DMS 273 treated with DMSO at 0.1 percent for 48 hours (cell line): ENCODE results near the gene OR6C2.
"Not testable (repeated sequence)": the region's sequence is repeated elsewhere in the genome, so short reads cannot be mapped to it uniquely, and the experiment has no call there.

Experiments
- DNase-seq: peaks from one replicate; lab custom pipeline; 2025; lab: John Stamatoyannopoulos, UW

Gene OR6C2

DNA sequence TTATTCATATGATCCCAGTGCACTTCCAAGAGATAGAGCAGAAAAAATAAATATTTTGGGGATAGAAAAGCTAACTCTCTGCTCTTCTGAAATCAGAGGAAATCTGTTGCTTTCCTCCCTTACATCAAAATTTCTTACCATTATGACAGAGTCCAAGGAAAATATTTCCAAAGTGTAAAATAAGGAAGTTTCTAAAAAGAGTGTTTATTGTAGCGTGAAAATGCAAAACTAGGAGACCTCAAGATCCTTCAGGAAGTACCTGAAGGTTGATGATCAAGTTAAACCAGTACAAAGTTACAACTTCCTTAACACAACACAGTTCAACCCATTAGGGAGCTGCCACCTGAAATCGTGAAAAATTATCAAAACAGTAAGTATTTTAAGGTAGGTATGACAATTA, at the start of gene OR6C2:
OR6C2 (plus strand) TSS at position 301 of the 400 bp plus-strand sequence. CDS start 8,138 bp downstream, outside the sequence.
- no peak for DNase-seq

DNA sequence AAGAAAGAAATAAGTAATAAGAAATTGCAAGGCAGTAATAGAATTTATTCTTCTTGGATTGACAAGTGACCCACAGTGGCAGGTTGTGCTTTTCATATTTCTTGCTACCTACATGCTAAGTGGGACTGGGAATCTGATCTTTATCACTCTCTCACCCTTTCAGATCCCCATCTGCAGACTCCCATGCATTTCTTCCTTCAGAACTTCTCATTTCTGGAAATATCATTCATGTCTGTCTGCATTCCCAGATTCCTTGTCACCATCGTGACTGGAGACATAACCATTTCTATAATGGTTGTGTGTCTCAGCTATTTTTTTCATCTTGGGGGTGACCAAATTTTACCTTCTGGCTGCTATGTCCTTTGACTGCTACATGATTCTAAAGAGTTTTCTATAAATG, 47.5 kb upstream of the OR6C2 start:
- no peak for DNase-seq

DNA sequence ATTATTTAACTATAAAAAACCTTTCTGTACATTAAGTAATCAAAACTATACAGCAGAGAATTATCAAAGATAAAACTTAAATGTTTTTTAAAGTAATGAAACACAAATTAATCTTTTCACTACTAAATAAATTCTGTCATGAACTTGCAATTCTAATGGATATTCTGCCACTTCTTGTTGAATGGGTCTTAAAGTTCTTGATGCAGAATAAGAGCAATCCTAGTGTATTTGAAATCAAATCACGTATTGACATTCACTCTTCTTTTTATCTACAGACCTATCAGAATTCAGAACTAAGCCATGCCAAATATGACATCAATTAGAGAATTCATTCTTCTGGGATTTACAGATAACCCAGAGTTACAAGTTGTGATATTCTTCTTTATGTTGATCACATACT, 43.6 kb upstream of the OR6C2 start, which contains the start of gene OR6C65:
OR6C65 (plus strand) TSS at position 301 of the 400 bp plus-strand sequence; CDS start at position 301, 0 bp downstream.
- no peak for DNase-seq

DNA sequence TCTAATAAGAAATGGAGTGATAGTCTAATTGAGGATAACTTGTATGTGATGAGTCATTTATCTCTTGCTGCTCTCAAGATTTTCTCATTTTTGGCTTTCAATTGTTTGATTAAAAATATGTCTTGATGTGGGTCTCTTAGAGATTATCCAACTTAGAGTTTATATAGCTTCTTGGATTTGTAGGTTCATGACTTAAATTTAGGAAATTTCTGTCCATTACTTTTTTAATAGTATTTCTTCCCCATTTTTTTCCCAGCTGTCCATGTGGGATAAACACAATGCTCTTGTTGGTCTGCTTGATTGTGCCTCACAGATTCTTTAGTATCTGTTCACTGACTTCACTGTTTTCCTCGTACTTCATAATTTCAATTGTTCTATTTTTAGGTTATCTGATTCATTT, 36.0 kb upstream of the OR6C2 start:
- DNase-seq: no peak

DNA sequence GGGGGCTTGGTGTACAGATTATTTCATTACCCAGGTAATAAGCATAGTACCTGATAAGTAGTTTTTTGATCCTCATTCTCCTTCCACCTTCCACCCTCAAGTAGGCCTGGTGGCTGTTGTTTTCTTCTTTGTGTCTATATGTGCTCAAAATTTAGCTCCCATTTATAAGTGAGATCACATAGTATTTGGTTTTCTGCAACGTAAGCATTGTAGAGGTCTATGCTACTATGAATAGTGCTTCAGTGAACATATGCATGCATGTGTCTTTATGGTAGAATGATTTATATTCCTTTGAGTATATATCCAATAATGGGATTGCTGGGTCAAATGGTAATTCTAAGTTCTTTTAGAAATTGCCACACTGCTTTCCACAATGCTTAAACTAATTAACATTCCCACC, 34.7 kb upstream of the OR6C2 start:
- not testable (repeated sequence) for DNase-seq

DNA sequence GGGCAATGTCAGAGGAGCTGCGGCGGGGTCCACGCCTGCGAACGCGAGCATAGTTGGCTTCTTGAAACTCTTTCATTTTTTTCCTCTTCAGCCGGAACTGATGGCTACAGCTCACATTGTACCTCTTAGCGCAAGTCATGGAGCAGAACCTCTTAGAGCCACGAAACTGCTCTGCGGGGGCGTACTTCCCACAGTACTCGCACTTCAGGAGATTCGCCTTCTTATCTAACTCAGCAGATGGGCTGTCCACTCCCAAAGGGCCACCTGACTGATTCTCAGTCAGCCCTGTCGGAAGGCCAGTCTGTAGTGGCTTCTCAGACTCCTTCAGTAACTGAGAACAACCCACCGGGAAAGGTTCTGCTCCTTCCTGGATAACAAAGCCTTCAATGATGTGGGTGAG, 31.7 kb upstream of the OR6C2 start:
- DNase-seq: not testable (repeated sequence)

DNA sequence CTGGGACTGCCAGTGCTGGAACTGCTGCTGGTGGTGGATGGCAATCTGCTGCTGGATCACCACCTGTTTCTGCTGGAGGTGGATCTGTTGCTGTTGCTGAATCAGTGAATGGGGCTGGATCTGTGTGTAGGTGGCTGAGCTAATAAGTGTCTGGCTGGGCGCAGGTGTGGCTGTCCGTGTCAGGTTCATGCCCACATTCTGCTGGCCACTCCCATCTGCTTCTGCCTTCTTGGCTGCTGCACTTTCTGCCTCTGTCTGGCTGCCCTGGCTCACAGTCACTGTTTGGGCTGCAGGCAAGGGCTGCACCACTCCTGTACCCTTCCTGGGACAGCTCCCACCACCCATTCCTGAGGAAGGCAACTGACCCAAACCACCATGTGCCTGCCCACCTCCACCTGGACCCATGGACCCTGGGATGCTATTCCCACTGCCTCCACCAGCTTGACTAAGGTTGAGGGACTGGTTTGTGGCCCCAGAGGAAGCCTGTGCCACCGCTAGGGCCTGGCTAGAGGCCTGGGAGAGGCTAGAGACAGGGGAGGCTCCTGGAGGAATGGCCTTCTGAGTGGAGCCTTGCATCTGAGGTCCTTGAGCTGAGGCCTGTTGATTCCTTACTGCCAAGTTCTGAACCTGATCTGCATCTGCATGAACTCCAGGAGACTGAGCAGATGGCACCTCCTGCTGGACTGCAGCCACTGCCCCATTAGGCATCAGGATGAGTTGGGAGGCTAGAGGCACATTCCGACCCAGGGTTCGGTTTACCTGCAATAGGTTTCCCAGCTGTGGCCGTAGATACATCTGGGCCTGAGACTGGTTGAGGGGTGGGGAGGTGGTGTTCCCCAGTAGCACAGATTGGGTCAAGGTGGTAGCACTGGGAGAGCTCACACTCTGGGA, 30.1 kb upstream of the OR6C2 start:
- DNase-seq: not testable (repeated sequence)

DNA sequence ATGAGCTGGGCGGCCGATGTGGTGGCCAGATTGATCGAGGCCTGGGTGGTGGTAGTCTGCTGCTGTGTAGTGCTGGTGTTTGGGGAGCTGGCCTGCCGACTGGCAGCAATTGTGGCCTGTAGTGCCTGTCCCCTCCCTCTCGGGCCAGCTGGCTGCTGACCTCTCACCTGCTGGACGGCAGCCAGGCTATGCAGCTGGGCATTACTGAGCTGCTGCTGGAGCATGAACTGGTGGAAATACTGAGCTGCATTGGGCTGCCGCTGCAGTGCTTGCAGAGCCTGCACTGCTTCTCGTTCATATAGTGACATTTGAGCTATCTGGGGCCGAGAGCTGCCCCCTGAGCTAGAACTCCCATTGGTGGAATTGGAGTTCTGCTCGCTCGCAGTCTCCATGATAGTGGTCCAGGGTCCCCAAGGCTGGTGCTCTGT, 29.5 kb upstream of the OR6C2 start:
- DNase-seq: not testable (repeated sequence)

DNA sequence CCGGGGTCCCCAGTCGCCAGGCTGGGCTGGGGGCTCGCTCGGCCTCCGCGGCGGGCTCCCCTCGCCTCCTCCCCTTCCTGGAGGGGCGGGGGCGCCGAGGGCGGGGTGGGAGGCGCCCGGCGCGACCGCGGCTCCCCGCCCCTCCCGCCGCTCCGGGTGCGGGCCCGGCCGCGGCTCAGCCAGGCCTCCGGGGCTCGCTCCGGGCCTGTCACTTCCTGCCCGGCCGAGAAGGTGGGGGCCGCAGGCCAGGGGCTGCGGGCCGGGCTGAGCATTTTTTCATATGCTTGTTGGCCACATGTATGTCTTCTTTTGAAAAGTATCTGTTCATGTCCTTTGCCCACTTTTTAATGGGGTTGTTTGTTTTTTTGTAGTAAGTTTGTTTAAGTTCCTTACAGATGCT, 29.0 kb upstream of the OR6C2 start:
- not testable (repeated sequence) for DNase-seq

DNA sequence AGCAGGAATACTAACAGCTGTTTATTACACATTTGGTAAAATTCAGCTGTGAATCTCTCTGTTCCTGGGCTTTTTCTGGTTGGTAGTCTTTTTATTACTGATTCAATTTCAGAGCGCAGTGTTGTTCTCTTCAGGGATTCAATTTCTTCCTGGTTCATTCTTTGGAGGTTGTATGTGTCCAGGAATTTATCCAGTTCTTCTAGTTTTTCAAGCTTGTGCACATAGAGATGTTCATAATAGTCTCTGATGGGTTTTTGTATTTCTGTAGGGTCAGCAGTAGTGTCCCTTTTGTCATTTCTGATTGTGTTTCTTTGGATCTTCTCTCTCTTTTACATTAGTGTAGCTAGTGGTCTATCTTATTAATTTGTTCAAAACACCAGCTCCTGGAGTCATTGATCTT, 26.9 kb upstream of the OR6C2 start:
- DNase-seq: no peak

DNA sequence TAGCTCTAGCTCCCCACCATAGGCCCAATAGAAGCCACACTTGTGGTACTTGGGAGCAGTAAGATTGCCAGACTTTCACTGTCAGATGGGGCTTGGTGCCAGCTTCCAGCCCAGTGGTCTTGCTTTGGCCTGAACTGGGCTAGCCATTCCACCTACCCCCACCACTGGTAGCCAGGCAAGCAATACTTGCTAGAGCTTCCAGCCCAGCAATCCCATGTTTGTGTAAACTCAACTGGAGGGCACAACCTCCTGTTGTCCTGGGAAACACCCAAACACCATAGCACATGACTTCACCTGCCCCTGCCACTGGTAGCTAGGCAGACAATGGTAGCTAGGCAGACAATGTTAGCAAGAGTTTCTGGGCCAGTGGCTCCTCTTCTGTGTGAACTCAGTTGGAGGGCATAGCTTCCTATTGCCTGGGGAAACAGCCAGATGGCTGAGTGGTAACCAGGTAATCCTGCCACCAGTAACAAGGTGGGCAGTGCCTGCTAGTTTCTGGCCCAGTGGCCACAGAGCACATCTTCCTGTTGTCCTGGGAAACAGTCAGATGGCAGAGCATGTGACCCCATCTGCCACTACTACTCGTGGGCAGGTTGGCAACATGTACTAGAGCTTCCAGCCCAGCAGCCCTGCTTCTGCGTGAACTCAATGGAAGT, 23.4 kb upstream of the OR6C2 start:
- DNase-seq: no peak

DNA sequence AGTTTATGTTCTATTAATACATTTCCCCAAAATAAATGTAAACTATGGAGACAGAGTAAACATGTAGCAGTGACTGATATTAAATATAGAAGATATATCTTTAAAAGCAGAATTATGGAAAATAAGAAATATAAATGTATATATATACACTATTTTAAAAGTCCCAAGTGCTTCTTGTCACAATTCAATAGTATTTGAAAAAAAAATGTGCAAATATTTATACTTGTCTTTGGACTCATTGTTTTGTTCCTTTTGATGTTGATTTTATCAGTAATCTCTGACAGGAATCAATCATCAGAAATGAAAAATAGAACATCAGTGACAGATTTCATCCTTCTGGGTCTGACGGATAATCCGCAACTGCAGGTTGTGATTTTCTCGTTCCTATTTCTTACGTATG, 17.9 kb upstream of the OR6C2 start, which contains the start of gene OR6C76:
OR6C76 (plus strand) TSS at position 301 of the 400 bp plus-strand sequence; CDS start at position 301, 0 bp downstream.
- DNase-seq: no peak

DNA sequence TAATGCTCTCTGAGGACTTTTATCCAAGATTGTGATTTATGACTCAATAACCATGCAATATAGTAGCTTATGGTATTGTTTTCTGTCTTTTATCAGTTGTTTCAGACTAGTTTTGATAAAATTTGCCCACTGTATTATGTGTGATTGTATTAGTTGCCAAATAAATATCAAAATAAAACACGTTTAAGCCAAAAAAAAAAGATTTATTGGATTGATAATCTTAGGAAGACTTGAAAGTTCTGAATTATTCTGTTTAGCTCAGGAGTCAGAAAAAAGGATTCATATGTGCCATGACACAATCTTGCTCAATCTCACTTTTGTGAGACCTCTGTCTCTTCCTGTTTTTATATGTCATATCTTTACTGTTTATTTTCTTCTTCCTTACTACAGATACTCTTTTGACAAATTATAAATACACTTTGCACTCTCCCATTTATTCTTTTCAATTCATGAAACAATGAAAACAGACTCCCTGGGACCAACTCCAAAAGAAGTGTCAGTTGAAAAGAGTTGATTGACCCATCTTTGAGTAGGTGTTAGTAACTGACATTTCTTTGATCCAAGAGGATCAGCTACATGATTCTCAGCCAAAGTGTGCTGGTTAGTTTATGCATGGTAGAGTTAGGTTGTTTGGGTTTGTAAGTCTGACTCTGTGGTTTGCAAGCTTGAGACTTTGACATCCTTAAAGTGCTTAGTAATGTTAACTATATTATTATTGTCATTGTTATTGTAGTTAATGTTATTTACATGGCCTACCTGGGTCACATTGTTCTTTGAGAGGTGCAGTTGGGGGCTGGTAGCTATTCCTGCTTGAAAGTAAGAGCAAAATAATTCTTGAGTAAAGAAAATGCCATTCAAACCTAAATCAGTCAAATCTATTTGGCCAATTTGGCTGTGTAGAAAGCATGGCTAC, 15.3 kb upstream of the OR6C2 start:
- no peak for DNase-seq

DNA sequence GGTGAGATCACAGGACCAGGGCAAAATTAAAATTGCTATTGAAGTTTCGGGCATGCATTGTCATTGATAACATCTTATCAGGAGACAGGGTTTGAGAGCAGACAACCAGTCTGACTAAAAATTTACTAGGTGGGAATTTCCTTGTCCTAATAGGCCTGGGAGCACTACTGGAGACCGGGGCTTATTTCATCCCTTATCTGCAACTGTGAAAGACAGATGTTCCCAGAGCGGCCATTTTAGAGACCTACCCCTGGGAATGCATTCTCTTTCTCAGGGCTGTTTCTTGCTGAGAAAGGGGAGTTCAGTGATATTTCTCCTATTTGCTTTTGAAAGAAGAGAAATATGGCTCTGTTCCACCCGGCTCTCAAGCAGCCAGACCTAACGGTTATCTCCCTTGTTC, 2.6 kb upstream of the OR6C2 start:
- DNase-seq: not testable (repeated sequence)

DNA sequence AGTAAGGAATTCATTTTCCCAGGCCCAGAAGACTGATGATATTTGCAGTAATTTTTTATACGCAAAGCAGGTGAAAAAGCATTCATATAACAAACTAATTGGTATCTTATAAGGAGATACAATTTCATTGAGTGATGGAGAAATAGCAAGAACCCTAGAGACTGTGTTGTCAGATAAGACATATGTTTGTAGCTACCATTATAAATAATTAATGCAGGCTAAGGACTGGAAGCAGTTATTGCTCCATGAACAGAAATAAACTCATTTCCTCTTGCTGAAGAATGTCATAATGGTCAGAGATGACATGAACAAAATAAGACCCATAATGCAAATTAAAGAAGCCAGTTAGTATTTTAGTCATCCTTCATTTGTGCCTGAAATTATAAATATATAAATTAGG, 1.5 kb downstream of the OR6C2 start:
- DNase-seq: no peak

DNA sequence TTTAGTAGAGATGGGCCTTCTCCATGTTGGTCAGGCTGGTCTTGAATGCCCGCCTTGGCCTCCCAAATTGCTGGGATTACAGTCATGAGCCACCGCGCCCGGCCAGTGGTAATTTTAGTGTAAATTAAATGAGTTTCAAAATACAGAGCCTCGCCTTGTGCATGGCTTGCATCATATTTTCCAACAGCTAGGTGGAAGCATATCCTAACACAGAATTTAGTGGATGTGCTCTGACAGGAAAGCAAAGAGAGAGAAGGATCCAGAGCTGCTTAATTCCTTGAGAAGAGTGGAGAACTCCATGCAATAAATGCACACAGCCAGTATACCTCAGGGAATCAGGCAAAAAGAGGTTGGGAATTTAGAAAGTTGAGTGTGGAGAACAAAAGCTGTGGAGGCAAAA, 2.5 kb downstream of the OR6C2 start:
- DNase-seq: no peak

DNA sequence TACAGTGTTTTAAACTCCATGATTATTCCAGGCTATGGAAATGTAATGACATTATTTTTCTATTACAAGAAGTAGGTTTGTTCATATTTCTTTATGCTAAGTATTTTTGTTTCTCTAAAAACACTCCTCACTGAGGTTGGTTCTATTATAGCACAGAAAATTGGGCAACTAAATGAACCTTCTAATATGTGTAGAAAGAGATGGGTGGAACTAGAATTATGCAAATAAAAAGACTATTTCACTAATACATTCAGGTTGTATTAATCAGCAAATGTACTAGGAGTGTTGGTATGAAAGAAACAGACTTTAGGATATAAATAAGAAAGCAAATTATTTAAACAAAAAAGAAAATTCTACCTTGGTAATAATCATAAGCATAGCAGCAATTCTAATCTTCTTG, 4.9 kb downstream of the OR6C2 start:
- no peak for DNase-seq

DNA sequence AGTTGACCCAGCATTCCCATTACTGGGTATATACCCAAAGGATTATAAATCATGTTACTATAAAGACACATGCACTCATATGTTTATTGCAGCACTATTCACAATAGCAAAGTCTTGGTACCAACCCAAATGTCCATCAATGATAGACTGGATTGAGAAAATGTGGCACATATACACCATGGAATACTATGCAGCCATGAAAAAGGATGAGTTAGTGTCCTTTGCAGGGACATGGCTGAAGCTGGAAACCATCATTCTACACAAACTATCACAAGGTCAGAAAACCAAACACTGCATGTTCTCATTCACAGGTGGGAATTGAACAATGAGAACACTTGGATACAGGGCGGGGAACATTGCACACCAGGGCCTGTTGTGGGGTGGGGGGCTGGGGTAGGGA, 21.1 kb downstream of the OR6C2 start:
- not testable (repeated sequence) for DNase-seq

DNA sequence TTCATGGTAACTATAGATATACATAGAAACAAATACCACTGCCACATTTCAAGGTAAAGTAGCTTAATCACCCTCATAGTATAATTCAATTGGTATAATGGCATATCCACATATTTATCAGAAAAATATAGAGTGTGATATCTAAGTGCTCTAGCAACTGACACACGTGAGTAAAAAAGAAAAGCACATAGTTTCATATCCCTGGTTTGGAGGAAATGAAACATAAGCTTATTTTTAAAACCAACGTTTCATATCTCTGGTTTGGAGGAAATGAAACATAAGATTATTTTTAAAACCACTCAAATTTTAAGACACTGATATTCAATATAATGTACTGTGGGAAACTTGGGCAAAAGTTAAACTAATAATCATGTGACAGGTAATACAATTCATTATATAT, 24.0 kb downstream of the OR6C2 start:
- DNase-seq: no peak

DNA sequence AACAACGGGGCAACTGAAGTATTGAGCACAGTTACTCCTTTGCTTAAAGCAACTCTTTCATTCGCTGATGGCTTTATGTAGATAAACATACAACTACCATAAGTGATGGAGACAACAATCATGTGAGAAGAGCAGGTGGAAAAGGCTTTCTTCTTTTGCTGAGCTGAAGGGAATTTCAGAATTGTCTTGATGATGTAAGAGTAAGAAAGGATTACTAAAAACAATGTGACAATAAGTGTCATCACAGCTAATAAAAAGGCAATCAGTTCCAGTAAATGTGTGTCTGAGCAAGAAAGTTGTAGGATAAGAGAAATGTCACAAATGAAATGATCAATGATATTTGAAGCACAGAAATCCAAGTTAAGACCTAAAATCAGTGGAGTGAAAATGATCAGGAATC, 25.4 kb downstream of the OR6C2 start:
- DNase-seq: no peak

DNA sequence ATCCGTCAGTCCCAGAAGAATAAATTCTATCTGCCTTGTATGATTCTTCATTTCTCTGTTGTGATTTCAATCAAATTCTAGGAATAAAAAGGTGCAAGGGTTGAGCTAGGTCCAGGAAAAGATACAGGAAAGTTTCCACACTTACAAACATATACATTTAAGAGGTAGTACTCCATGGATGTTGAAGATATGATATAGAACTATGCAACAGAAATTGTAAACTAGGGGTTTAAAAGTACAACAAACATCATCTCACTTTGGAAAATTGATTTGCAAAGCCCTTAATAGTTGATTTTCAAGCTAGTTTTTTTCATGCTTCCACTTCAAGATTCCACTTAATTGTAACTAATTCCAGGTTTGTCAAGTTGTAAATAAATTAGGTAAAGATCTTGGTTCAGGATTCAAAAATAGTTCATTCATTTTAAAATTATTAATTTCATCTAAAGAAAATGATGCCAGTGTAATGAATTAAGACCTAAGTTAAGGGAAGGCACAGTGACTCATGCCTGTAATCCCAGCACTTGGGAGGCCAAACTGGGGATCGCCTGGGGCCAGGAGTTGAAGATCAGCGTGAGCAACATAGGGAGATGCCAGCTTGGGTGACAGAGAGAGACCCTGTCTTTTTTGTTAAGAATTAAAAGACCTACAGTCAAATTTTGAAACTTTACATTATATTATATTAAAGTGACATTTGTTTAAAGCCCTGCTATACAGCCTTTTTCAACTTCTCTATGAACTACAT, 26.4 kb downstream of the OR6C2 start, which contains the start of gene OR6C70:
OR6C70 (minus strand) TSS at position 51 of the 742 bp plus-strand sequence; CDS start at position 51, 0 bp downstream.
- DNase-seq: no peak
